NCI-H1092 treated with DMSO at 0.1 percent for 48 hours (cell line): ENCODE data around the gene C1QTNF8.
A peak's percentile ranks its signal among the peaks of the same experiment; 100 is the strongest.

Experiments used
- DNase-seq: peaks from one replicate; lab custom pipeline; 2025; lab: John Stamatoyannopoulos, UW

C1QTNF8 gene

DNA sequence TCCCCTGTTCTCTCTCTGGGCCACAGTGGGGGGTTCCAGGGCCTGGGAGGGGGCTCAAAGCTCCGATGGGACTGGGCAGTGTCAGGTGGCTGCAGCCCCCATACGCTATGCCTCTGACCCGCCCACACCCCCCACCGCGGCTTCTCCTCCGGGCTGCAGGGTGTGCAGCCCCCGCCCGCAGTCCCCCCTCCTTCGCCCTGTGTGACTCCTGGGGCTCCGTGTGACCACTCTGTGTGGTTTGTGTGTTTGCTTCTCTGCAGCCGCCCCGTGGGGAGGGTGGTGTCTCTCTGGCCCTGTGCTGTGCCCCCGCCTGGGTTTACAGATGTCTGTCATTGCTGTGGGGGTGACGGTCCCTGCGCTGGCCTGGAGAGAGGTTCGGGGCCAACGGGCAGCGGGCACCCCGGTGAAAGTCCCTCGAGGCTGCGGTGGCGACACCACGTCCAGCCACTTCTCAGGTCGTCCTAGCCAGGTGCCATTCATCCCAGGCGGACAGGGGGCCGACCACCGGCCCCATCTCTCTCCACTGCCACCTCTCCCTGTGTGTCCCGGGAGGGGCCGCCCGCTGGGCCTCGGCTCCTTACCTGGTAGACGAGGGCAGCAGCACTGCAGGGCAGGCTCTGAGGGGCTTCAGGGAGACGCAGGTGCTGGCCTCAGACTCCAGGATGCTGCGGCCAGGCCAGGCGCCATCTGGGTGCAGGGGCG lies 18.0 kb downstream of the C1QTNF8 start:
- DNase-seq = no peak

DNA sequence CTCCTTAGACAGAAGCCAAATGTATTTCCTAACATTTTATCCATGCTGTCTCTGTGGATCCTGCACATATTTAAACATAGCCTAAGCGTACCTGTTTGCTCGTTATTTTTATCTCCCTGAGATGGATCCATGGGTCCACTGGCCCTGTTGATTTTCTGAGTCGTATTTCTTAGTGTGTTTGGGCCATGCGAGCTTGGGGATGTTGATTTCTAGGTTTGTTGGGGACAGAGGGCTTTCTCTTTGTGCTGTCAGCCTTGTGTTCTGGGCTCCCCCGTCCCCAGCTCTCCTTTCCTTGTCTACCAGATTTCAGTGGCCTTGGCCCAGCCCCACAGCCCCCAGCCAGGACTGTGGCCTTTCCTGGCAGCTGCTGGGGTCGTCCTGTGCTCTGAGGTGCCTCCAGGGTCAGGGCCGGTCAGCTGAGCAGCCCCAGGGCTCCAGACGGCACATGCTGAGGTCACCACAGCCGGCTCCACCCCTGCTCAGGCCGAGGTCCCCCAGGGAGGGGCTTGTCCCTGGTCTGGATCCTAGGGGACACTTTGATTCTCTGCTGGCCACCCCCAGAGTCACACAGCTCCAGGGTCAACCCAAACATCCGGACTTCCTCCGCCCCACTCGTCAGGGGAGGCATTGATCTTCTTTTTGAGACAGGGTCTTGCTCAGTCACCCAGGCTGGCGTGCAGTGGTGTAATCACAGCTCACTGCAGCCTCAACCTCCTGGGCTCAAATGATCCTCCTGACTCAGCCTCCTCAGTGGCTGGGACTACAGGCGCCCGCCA lies 19.1 kb downstream of the C1QTNF8 start:
- no peak for DNase-seq

DNA sequence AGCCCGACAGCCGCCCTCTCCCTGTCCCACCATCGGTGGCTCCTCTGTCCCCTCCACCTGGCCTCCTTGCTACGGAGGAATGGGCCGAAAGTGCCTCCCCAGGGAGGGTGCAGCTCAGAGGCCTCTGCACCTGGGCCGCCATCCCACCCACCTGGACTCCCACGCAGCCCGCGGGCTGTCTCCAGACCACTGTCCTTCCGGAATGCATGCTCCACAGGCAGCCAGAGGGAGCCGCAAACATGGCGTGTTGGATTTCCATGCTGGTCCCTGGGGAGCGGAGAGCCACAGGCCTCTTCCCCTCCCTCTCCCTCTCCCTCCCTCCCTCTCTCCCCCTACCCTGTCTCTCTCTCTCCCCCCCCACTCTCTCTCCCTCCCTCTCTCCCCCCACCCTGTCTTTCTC lies 20.5 kb downstream of the C1QTNF8 start:
- no peak for DNase-seq

- DNase-seq = no peak
Measured at GRCh38 chr16:1074379-1074649, 21.7 kb downstream of the C1QTNF8 start.

- no peak for DNase-seq
Measured at GRCh38 chr16:1073566-1074378, 22.3 kb downstream of the C1QTNF8 start.

- no peak for DNase-seq
Measured at GRCh38 chr16:1073262-1073558, 22.8 kb downstream of the C1QTNF8 start.

DNA sequence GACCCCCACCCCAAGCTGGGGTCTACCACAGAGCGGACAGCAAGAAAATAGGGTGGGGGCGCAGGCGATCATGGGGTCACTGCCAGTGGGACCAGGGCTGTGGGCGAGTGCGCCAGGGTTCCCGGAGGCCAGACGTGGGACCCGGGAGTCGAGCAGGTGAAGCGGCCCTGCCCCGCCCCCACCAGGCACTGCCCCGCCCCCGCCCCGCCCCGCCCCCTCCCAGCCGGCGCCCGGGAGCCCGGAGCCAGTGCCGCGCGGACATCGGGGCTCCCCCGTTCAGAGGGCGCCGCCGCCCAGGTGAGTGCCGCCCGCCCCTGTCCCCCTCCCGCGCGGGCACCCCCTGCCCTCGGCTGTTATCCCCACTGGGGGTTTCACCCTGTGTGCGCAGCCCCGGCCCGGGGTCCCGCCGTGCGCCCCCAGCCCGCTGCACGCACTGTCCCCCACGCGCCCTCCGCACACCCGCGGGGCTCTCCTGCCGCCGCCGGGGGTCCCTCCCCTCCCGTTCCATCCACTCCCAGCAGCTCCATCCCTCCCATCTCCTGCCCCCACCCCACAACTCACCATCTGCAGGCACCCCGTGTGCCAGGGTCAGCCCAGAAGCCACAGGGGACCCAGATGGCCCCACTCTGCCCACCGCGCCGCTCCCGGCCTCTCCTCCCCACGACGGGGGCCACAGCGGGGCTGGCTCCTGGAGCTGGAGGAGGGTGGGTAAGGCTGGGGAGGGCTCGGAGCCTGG lies 23.4 kb downstream of the C1QTNF8 start, which contains the start of gene SSTR5:
Gene SSTR5 (plus strand): TSS at position 222 of the 736 bp plus-strand sequence. CDS start 6,122 bp downstream, outside the sequence.
- no peak for DNase-seq

DNA sequence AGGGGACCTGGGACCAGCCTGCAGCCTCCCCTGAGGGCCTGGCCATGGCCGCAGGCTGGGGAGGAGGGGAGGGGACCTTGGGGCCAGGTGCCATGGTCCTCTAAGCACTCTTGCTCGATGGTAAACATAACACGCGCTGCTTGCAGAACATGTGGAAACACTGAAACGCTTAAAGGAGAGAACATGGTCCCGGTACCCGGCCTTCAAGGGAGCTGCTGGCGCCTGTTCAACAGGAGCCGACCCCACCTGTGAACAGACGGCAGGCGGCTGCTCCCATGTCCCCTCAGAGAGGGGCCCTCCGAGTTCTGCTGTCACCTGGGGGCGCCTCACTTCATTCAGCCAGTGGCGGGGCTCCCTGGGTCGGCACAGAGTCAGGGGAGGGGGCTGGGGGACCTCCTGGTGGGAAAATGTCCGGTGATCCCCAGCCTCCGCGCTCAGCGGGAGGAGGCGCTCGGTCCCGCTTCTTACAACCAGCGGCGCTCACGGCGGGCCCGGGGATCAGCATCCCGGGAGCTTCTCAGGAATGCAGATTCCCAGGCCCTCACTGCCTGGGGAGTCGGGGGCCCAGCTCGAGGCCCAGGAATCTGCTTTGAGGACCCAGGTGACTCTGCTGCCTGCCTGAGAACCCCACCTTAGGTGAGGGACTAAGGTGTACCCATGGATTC lies 24.4 kb downstream of the C1QTNF8 start:
- DNase-seq = no peak

DNA sequence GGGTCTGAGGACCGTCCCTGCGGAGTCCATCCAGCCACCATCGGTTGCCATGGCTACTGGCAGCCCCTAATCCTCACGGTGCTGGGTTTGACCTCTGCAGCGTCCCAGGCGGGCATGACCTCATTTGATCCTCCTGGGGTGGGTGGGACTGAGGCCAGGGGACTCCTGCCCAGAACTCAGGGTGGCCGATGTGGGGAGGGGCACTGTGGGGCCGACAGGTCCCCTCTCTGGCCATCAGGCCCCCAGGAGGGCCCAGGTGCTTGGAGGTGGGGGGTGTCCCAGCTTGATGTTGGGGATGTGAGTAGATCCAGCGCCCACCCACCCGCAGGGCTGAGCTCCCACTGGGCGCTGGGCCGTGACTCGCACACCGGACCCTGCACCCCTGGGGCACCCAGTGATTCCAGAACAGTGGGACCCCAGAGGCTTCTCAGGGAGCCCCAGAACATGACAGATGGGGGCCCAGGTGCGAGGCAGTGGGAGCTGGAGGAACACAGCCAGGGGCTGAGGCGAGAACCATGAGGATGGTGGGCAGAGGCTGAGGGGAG lies 25.1 kb downstream of the C1QTNF8 start:
- DNase-seq = no peak

- no peak for DNase-seq
Measured at GRCh38 chr16:1070084-1070863, 25.8 kb downstream of the C1QTNF8 start.

- DNase-seq = no peak
Measured at GRCh38 chr16:1069154-1069553, 26.9 kb downstream of the C1QTNF8 start.

DNA sequence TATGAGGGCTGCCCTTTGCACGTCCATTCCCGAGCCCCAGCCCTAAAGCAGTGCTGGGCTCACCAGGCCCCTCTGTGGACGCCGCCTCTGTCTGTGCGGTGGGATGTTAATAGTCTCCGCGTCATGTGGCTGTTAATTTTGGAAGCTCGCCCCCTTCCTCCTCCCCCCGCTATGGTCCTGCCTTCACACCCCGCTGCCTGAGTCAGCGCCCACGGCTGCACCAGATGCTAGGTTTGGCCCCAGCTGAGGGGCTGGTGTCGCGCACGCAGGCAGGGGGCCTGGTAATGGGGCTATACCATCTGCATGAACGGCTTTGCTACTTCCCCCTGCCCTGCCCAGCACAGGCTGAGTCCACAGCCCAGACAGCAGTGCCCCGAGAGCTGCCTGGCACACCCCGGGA lies 27.6 kb downstream of the C1QTNF8 start:
- no peak for DNase-seq

- DNase-seq = no peak
Measured at GRCh38 chr16:1067629-1068028, 28.4 kb downstream of the C1QTNF8 start.

DNA sequence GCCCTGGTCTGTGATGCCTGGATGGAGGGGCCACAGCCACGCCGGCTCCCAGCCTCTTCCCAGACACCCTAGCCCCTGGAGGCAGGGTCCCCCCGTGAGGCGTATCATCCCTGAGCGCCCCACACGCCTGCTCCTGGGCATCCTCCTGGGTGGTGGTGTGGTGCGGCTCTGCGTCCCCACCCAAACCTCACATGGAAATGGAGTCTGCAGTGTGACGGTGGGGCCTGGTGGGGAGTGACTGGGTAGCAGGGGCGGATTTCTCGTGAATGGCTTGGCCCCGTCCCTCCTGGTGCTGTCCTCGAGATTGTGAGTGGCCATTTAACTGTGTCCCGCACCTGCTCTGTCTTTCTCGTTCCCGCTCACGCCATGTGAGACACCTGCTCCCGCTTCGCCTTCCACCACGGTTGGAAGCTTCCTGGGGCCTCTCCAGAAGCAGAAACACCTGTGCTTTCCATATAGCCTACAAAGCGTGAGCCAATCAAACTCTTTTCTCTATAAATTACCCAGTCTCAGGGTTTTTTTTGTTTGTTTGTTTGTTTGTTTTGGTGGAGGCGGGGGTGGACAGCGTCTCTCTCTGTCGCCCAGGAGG lies 29.4 kb downstream of the C1QTNF8 start:
- peak; percentile 70 for DNase-seq

- no peak for DNase-seq
Measured at GRCh38 chr16:1065469-1066128, 30.4 kb downstream of the C1QTNF8 start.

- DNase-seq = no peak
Measured at GRCh38 chr16:1063728-1064127, 32.3 kb downstream of the C1QTNF8 start.

- DNase-seq = no peak
Measured at GRCh38 chr16:1062895-1063294, 33.1 kb downstream of the C1QTNF8 start.

DNA sequence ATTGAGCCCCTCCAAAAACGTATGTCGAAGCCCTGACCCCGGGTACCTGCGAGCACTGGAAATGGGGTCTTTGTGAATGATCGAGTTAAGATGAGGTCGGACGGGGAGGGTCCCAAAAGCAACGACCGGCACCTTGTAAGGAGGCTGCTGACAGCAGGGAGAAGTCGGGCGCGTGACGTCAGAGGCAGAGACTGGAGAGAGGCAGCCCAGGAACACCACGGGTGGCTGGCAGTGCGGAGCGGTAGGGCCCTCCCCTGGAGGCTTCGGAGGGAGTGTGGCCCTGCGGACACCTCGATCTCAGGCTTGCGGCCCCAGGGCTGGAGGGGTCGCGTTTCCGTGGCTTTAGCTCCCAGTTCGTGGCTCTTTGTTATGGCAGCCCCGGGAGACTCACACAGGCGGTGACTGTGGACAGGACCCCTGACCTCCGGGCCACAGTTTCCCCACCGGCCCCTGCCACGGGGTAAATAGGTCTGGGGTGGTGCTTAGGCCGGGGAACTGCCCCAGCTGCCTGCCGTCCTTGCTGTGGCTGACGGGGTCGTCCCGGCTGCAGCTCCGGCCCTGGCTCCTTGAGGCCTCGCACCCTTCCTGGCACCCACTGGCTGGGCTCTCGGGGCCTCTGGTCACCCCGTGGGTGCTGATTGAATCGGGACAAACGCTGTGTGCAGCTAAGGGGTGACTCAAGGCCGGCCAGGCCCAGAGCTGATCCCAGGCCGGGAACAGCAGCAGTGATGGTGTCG lies 34.1 kb downstream of the C1QTNF8 start:
- DNase-seq = no peak
